HFFc6 (cell line): ENCODE measurements around the gene GPR18. TPM values are rescaled to one million over a fixed set of nuclear protein-coding genes. Genes with fewer than 3 reads are reported as not detected.

ENCODE experiments used
- DNase-seq: peaks from one replicate; pipeline ENCODE4 v3.0.0-alpha.2; 2018
- H3K27ac Mint-ChIP-seq: 2 replicates; pipeline ENCODE4 v1.8.0; 2020; ENCODE audit warnings: mild to moderate bottlenecking, mixed read lengths
- H3K27me3 Mint-ChIP-seq: 2 replicates; pipeline ENCODE4 v1.8.0; 2021; ENCODE audit warnings: mild to moderate bottlenecking, moderate library complexity, mixed read lengths; ENCODE audit not compliant: insufficient read depth
- H3K36me3 Mint-ChIP-seq: 2 replicates; pipeline ENCODE4 v1.8.0; 2021; ENCODE audit warnings: low read depth, mixed read lengths
- H3K4me1 Mint-ChIP-seq: 2 replicates; pipeline ENCODE4 v1.8.0; 2020; ENCODE audit warnings: low read depth, mixed read lengths
- H3K4me3 Mint-ChIP-seq: 2 replicates; pipeline ENCODE4 v1.8.0; 2020; ENCODE audit warnings: mild to moderate bottlenecking, moderate library complexity, mixed read lengths
- H3K9me3 Mint-ChIP-seq: 2 replicates; pipeline ENCODE4 v1.8.0; 2020; ENCODE audit warnings: mild to moderate bottlenecking, mixed read lengths
- CTCF ChIP-seq: fragments of 200-600 bp; sonication (generic); IDR thresholded peaks from 2 replicates; pipeline ENCODE4 v1.5.0; 2021; ENCODE audit warnings: antibody characterized with exemption, mild to moderate bottlenecking
- total RNA-seq, 6 experiments: library from RNA; stranded (reverse); fragmentation: NEBNext Ultra II Directional; extraction: Animal tissue kit (Norgen Biotek cat#: 25700); gene quantifications; 2 replicates in 1 of 6; 3 replicates in 5 of 6; pipeline ENCODE4 v1.2.3, GENCODE V29; 2021

The GPR18 gene
- total RNA-seq, 6 experiments from 2014 or later: not detected

GRCh38 chr13:99278843-99279242 lies 20.7 kb upstream of the GPR18 start:
- Mint-ChIP-seq H3K27ac (no peak overlapping the region), H3K36me3 (no peaks in the 10 kb centered on the region), H3K4me1 (peaks cover 43% of the 10 kb centered on the region), H3K4me3 (no peak overlapping the region), H3K9me3 (no peaks in the 10 kb centered on the region), H3K27me3 (no peaks in the 10 kb centered on the region; the same call in 1 of the 2 replicates)
- TF ChIP-seq CTCF: no peak
- DNase-seq: no peak

GRCh38 chr13:99278200-99278599 lies 20.0 kb upstream of the GPR18 start:
- Mint-ChIP-seq H3K4me1 (peaks cover 38% of the 10 kb centered on the region), H3K4me3 (no peak overlapping the region), H3K27ac (no peak overlapping the region), H3K36me3 (no peaks in the 10 kb centered on the region), H3K27me3 (no peaks in the 10 kb centered on the region; the same call in 1 of the 2 replicates), H3K9me3 (no peaks in the 10 kb centered on the region)
- no peak for TF ChIP-seq CTCF
- no peak for DNase-seq

- H3K4me3 Mint-ChIP-seq: no peak overlapping the region
- peaks cover 32% of the 10 kb centered on the region for H3K4me1 Mint-ChIP-seq
- no peak overlapping the region for H3K27ac Mint-ChIP-seq
- TF ChIP-seq CTCF: no peak
- no peaks in the 10 kb centered on the region; the same call in 1 of the 2 replicates for H3K27me3 Mint-ChIP-seq
- H3K9me3 Mint-ChIP-seq: no peaks in the 10 kb centered on the region
- no peaks in the 10 kb centered on the region for H3K36me3 Mint-ChIP-seq
- no peak for DNase-seq
Measured at GRCh38 chr13:99277629-99278028, 19.4 kb upstream of the GPR18 start.

GRCh38 chr13:99276706-99277105 lies 18.5 kb upstream of the GPR18 start:
- H3K4me3 Mint-ChIP-seq: no peak overlapping the region
- no peak for DNase-seq
- TF ChIP-seq CTCF: 0 out of 2 replicates have a peak, but pooled peaks have one; percentile 12
- H3K4me1 Mint-ChIP-seq: peaks cover 23% of the 10 kb centered on the region
- no peaks in the 10 kb centered on the region for H3K9me3 Mint-ChIP-seq
- peaks cover 8% of the 10 kb centered on the region for H3K36me3 Mint-ChIP-seq
- H3K27ac Mint-ChIP-seq: no peak overlapping the region
- no peaks in the 10 kb centered on the region; the same call in 1 of the 2 replicates for H3K27me3 Mint-ChIP-seq

GRCh38 chr13:99275093-99275469 lies 16.9 kb upstream of the GPR18 start:
- peaks cover 15% of the 10 kb centered on the region for H3K4me1 Mint-ChIP-seq
- no peaks in the 10 kb centered on the region; the same call in 1 of the 2 replicates for H3K27me3 Mint-ChIP-seq
- no peak overlapping the region for H3K4me3 Mint-ChIP-seq
- H3K27ac Mint-ChIP-seq: peak overlapping the region; percentile 34
- peak; percentile 69 for DNase-seq
- TF ChIP-seq CTCF: no peak
- no peaks in the 10 kb centered on the region for H3K9me3 Mint-ChIP-seq
- H3K36me3 Mint-ChIP-seq: peaks cover 8% of the 10 kb centered on the region

- Mint-ChIP-seq H3K27ac (no peak overlapping the region), H3K9me3 (no peaks in the 10 kb centered on the region), H3K27me3 (no peaks in the 10 kb centered on the region; the same call in 1 of the 2 replicates), H3K4me3 (no peak overlapping the region), H3K4me1 (peaks cover 13% of the 10 kb centered on the region), H3K36me3 (peaks cover 8% of the 10 kb centered on the region)
- TF ChIP-seq CTCF: no peak
- no peak for DNase-seq
Measured at GRCh38 chr13:99273128-99273527, 14.9 kb upstream of the GPR18 start.
